Panc1 (cell line): ENCODE results near the gene PANK2. TPM values are rescaled to one million over a fixed set of nuclear protein-coding genes. Genes with fewer than 3 reads are reported as not detected.

ENCODE experiments used
- ATAC-seq: fragments of 200-7000 bp; cut with Tn5 transposase; 2 replicates; pipeline ENCODE4 v1.9.1; 2020; ENCODE audit warnings: mild to moderate bottlenecking, moderate library complexity
- BruUV-seq: library from RNA; stranded (reverse); fragments of 400-500 nt; replicated peaks from 2 replicates; lab custom pipeline; 2021; lab: Mats Ljungman, UMichigan
- CTCF ChIA-PET: fragments of 300-600 bp; sonication (Branson Sonifier 250); formaldehyde crosslinking; loops from one replicate; lab custom pipeline; 2022; ENCODE audit warnings: antibody characterized with exemption; lab: Charles Lee
- POLR2A ChIA-PET: fragments of 300-600 bp; sonication (Branson Sonifier 250); formaldehyde crosslinking; loops from one replicate; lab custom pipeline; 2022; ENCODE audit warnings: antibody characterized with exemption; lab: Charles Lee
- DNase-seq: peaks from one replicate; pipeline ENCODE4 v3.0.0-alpha.2; 2010; ENCODE audit warnings: low read depth, low spot score
- H3K27ac ChIP-seq: 2 replicates; pipeline ENCODE4 v1.5.1; 2011; ENCODE audit warnings: mild to moderate bottlenecking, low read length, inconsistent platforms
- H3K27me3 ChIP-seq: fragments of 200-500 bp; sonication (Bioruptor generic); 2 replicates; pipeline ENCODE4 v1.6.0; 2014; ENCODE audit warnings: low read length, inconsistent platforms; ENCODE audit not compliant: control insufficient read depth, insufficient read depth
- H3K36me3 ChIP-seq: fragments of 200-500 bp; sonication (Bioruptor generic); 2 replicates; pipeline ENCODE4 v1.5.1; 2014; ENCODE audit warnings: inconsistent platforms, mild to moderate bottlenecking, low read length, moderate library complexity; ENCODE audit not compliant: control insufficient read depth, insufficient read depth
- H3K4me1 ChIP-seq: 2 replicates; pipeline ENCODE4 v1.5.1; 2011; ENCODE audit warnings: inconsistent platforms, mild to moderate bottlenecking, low read length, moderate library complexity; ENCODE audit not compliant: control insufficient read depth, insufficient read depth
- H3K4me3 ChIP-seq, 2 experiments: 2 replicates each; pipeline ENCODE4 v1.5.1; 2011 to 2012; ENCODE audit warnings: low read depth in 2 of 2, low read length in 2 of 2, mild to moderate bottlenecking in 2 of 2, inconsistent platforms in 1 of 2, moderate library complexity in 1 of 2
- H3K9me3 ChIP-seq: fragments of 200-500 bp; sonication (Bioruptor generic); 2 replicates; pipeline ENCODE4 v1.5.1; 2014; ENCODE audit warnings: low read depth, mild to moderate bottlenecking, inconsistent platforms, low read length, moderate library complexity; ENCODE audit not compliant: control insufficient read depth, insufficient read depth
- POLR2AphosphoS5 ChIP-seq: IDR thresholded peaks from 2 replicates; pipeline ENCODE4 v1.6.1; 2012; ENCODE audit warnings: mild to moderate bottlenecking, low read depth, low read length, moderate library complexity
- SIN3A ChIP-seq: IDR thresholded peaks from 2 replicates; pipeline ENCODE4 v1.6.1; 2012; ENCODE audit warnings: low read depth, mild to moderate bottlenecking, low read length, moderate library complexity, borderline replicate concordance; ENCODE audit not compliant: insufficient read depth
- TCF7L2 ChIP-seq: IDR thresholded peaks from 2 replicates; pipeline ENCODE4 v1.6.1; 2011; ENCODE audit warnings: mild to moderate bottlenecking, low read depth, low read length, inconsistent platforms
- in situ Hi-C: cut with HindIII; loops from 2 replicates; pipeline ENCODE4 v1.10.0; 2016; ENCODE audit warnings: low sequenced_read_pairs, low pct_unique_long_range_greater_than_20kb
- intact Hi-C: fragments of 100-400 bp; cut with micrococcal nuclease; formaldehyde crosslinking; loops from one replicate; pipeline ENCODE4 v1.10.0; 2022; ENCODE audit not compliant: unreplicated experiment
- total RNA-seq: library from RNA; stranded (reverse); gene quantifications from one replicate; pipeline ENCODE4 v1.2.1, GENCODE V29; 2021; ENCODE audit not compliant: unreplicated experiment
- TF ChIP-seq, protein P1 (sequence below): fragments of 450-650 bp; IDR thresholded peaks from 2 replicates; pipeline ENCODE4 v1.5.1; 2017; ENCODE audit warnings: mild to moderate bottlenecking
- TF ChIP-seq, protein P2 (sequence below), 2 experiments: IDR thresholded peaks; 2 replicates each; pipeline ENCODE4 v1.6.1; 2011 to 2012; ENCODE audit warnings: low read depth in 2 of 2, control low read depth in 1 of 2, low read length in 1 of 2, mild to moderate bottlenecking in 1 of 2, moderate library complexity in 1 of 2; ENCODE audit not compliant: insufficient read depth in 1 of 2

The PANK2 gene
- total RNA-seq, 1 experiment from 2014 or later: 40.9 TPM

DNA sequence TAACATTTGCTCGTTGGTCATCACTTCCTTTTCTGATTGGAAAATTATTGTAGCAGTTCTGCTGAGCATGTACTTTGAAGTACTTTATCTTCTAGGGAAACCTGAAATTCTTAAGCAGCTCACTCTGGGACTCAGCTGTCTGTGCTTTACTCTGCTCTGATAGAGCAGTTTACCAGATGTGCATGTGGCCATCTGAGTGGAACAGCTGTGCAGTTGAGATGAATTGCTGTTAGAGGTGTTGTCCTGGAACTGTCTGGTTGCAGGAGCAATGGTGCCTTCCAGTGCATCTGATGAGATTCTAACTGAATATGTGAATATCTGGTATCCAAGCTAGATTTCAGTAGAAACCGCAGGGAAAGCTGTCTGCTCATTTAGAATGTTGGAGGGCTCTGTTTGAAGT lies 27.2 kb downstream of the PANK2 start:
- no peak overlapping the region for H3K4me3 ChIP-seq
- CTCF ChIA-PET: no interaction called here
- no peaks in the 10 kb centered on the region for H3K4me1 ChIP-seq
- H3K27me3 ChIP-seq: no peaks in the 10 kb centered on the region
- H3K27ac ChIP-seq: no peak overlapping the region
- DNase-seq (no peak), ATAC-seq (no peak)
- POLR2A ChIA-PET: interaction anchor here (0.6 kb wide), 2 partner anchors 10 to 600 kb away, joined by 3 to 12 read pairs; no protein-coding TSS in a partner anchor
- intact Hi-C loops: no loop called here
- H3K36me3 ChIP-seq: peaks cover 24% of the 10 kb centered on the region; the same call in 1 of the 2 replicates
- no peaks in the 10 kb centered on the region for H3K9me3 ChIP-seq
- BruUV-seq: no TSS peak
- in situ Hi-C loops: no loop called here
- TF ChIP-seq TCF7L2: no peak
- TF ChIP-seq, protein P1, sequence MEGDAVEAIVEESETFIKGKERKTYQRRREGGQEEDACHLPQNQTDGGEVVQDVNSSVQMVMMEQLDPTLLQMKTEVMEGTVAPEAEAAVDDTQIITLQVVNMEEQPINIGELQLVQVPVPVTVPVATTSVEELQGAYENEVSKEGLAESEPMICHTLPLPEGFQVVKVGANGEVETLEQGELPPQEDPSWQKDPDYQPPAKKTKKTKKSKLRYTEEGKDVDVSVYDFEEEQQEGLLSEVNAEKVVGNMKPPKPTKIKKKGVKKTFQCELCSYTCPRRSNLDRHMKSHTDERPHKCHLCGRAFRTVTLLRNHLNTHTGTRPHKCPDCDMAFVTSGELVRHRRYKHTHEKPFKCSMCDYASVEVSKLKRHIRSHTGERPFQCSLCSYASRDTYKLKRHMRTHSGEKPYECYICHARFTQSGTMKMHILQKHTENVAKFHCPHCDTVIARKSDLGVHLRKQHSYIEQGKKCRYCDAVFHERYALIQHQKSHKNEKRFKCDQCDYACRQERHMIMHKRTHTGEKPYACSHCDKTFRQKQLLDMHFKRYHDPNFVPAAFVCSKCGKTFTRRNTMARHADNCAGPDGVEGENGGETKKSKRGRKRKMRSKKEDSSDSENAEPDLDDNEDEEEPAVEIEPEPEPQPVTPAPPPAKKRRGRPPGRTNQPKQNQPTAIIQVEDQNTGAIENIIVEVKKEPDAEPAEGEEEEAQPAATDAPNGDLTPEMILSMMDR: no peak
- no peak for TF ChIP-seq POLR2AphosphoS5
- TF ChIP-seq SIN3A: no peak
- TF ChIP-seq, protein P2, sequence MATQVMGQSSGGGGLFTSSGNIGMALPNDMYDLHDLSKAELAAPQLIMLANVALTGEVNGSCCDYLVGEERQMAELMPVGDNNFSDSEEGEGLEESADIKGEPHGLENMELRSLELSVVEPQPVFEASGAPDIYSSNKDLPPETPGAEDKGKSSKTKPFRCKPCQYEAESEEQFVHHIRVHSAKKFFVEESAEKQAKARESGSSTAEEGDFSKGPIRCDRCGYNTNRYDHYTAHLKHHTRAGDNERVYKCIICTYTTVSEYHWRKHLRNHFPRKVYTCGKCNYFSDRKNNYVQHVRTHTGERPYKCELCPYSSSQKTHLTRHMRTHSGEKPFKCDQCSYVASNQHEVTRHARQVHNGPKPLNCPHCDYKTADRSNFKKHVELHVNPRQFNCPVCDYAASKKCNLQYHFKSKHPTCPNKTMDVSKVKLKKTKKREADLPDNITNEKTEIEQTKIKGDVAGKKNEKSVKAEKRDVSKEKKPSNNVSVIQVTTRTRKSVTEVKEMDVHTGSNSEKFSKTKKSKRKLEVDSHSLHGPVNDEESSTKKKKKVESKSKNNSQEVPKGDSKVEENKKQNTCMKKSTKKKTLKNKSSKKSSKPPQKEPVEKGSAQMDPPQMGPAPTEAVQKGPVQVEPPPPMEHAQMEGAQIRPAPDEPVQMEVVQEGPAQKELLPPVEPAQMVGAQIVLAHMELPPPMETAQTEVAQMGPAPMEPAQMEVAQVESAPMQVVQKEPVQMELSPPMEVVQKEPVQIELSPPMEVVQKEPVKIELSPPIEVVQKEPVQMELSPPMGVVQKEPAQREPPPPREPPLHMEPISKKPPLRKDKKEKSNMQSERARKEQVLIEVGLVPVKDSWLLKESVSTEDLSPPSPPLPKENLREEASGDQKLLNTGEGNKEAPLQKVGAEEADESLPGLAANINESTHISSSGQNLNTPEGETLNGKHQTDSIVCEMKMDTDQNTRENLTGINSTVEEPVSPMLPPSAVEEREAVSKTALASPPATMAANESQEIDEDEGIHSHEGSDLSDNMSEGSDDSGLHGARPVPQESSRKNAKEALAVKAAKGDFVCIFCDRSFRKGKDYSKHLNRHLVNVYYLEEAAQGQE (IDR thresholded peaks at IDR 0.05; ENCODE audit: insufficient read depth in 1 of 2, low read depth in 2 of 2, low read length in 1 of 2): no peak

DNA sequence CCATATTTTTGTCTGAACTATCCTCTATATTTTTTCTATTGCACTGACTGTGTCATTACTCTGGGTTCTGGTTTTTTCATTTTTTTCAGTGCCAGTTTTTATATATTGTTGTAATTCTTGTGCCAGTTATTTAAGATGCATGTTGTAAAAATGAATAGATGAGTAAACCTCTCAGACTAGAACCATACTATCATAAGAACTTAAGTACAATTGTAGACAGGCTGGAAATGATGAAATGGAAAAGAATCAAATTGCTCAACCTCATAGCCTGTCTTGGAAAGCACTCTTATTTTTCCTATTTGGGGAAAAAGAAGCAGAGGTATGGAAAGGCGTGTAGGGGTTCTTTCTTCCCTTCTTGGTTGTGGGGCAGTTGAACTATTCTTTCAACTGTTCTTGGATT lies 30.2 kb downstream of the PANK2 start:
- ATAC-seq (no peak), DNase-seq (no peak)
- Histone ChIP-seq H3K4me1 (no peaks in the 10 kb centered on the region), H3K27ac (no peak overlapping the region), H3K4me3 (no peak overlapping the region), H3K27me3 (no peaks in the 10 kb centered on the region), H3K36me3 (peaks cover 14% of the 10 kb centered on the region; the same call in 1 of the 2 replicates), H3K9me3 (no peaks in the 10 kb centered on the region)
- intact Hi-C loops: no loop called here
- POLR2A ChIA-PET: no interaction called here
- no TSS peak for BruUV-seq
- in situ Hi-C loops: no loop called here
- TF ChIP-seq SIN3A (no peak), POLR2AphosphoS5 (no peak), TCF7L2 (no peak)
- TF ChIP-seq, protein P2 (IDR thresholded peaks at IDR 0.05; ENCODE audit: insufficient read depth in 1 of 2, low read depth in 2 of 2, low read length in 1 of 2): no peak
- TF ChIP-seq, protein P1: no peak
- CTCF ChIA-PET: no interaction called here
